GM12878 (cell line): Measurements from ENCODE around the gene BRF1. TPM values are rescaled to one million over a fixed set of nuclear protein-coding genes. Genes with fewer than 3 reads are reported as not detected.

Source experiments
- ATAC-seq: fragments of 200-7000 bp; cut with Tn5 transposase; 3 replicates; pipeline ENCODE4 v1.9.1; 2020; ENCODE audit warnings: mild to moderate bottlenecking, moderate library complexity
- BruUV-seq: library from RNA; stranded (reverse); fragments of 400-500 nt; replicated peaks from 2 replicates; lab custom pipeline; 2021; lab: Mats Ljungman, UMichigan
- CTCF ChIA-PET: fragments of 300-600 bp; sonication (Branson Sonifier 250); formaldehyde crosslinking; extraction: SDS; loops from one replicate; lab custom pipeline; 2021; ENCODE audit warnings: inconsistent platforms; lab: Yijun Ruan, JAX
- POLR2A ChIA-PET: fragments of 350-600 bp; formaldehyde crosslinking; extraction: SDS; loops from one replicate; lab custom pipeline; 2021; ENCODE audit warnings: inconsistent platforms; lab: Charles Lee
- RAD21 ChIA-PET: fragments of 300-600 bp; sonication (Branson Sonifier 250); formaldehyde crosslinking; loops from one replicate; lab custom pipeline; 2023; ENCODE audit warnings: antibody characterized with exemption; ENCODE audit not compliant: unreplicated experiment; lab: Charles Lee
- SMC1A ChIA-PET: fragments of 300-600 bp; sonication (Branson Sonifier 250); formaldehyde crosslinking; loops from one replicate; lab custom pipeline; 2023; ENCODE audit not compliant: unreplicated experiment, uncharacterized antibody; lab: Charles Lee
- DNase-seq: peaks from one replicate; pipeline ENCODE4 v3.0.0-alpha.2; 2011; ENCODE audit warnings: low read depth, low spot score
- FAIRE-seq: peaks from 3 replicates; lab custom pipeline; 2011; peaks lifted over from hg19 to GRCh38; lab: Jason Lieb, UNC
- H2AFZ ChIP-seq: 2 replicates; pipeline ENCODE4 v1.6.0; 2011; ENCODE audit warnings: low read depth, low read length, control low read depth; ENCODE audit not compliant: control insufficient read depth
- H3K27ac ChIP-seq: 2 replicates; pipeline ENCODE4 v1.5.1; 2011; ENCODE audit warnings: control low read depth; ENCODE audit not compliant: control insufficient read depth, insufficient read depth
- H3K27me3 ChIP-seq, 2 experiments: replicated peaks in 1 of 2; 2 replicates each; pipeline versions ENCODE4 v1.6.0 to v1.6.1; 2011; ENCODE audit warnings: low read length in 1 of 2; ENCODE audit not compliant: control insufficient read depth in 2 of 2, insufficient read depth in 2 of 2
- H3K36me3 ChIP-seq, 2 experiments: 2 replicates each; pipeline ENCODE4 v1.5.1; 2011; ENCODE audit warnings: low read length in 1 of 2; ENCODE audit not compliant: control insufficient read depth in 2 of 2, insufficient read depth in 2 of 2
- H3K4me1 ChIP-seq: 2 replicates; pipeline ENCODE4 v1.6.1; 2011; ENCODE audit warnings: mild to moderate bottlenecking, low read length, moderate library complexity, mixed read lengths; ENCODE audit not compliant: control insufficient read depth, insufficient read depth
- H3K4me2 ChIP-seq: 2 replicates; pipeline ENCODE4 v1.6.0; 2011; ENCODE audit warnings: control low read depth; ENCODE audit not compliant: control insufficient read depth, insufficient read depth
- H3K4me3 ChIP-seq: fragments of 200-600 bp; sonication (generic); 2 replicates; pipeline ENCODE4 v1.5.1; 2016
- H3K79me2 ChIP-seq: 2 replicates; pipeline ENCODE4 v1.6.0; 2011; ENCODE audit warnings: low read length; ENCODE audit not compliant: control insufficient read depth, insufficient read depth
- H3K9ac ChIP-seq: 2 replicates; pipeline ENCODE4 v1.8.0; 2011; ENCODE audit warnings: low read length, control low read depth, mixed read lengths; ENCODE audit not compliant: control insufficient read depth, insufficient read depth
- H3K9me3 ChIP-seq: replicated peaks from 3 replicates; pipeline ENCODE4 v1.5.1; 2011; ENCODE audit warnings: mild to moderate bottlenecking, low read length; ENCODE audit not compliant: control insufficient read depth, insufficient read depth
- H4K20me1 ChIP-seq: 2 replicates; pipeline ENCODE4 v1.6.0; 2011; ENCODE audit not compliant: control insufficient read depth, insufficient read depth
- E4F1 ChIP-seq: fragments of 450-650 bp; IDR thresholded peaks from 2 replicates; pipeline ENCODE4 v1.6.1; 2018; ENCODE audit warnings: borderline replicate concordance, mild to moderate bottlenecking; ENCODE audit not compliant: partially characterized antibody
- ELK1 ChIP-seq: IDR thresholded peaks from 2 replicates; pipeline ENCODE4 v1.6.1; 2012; ENCODE audit warnings: low read depth, low read length, improper control_type of control experiment
- FOXK2 ChIP-seq: fragments of 450-650 bp; IDR thresholded peaks from 2 replicates; pipeline ENCODE4 v1.6.1; 2017; ENCODE audit warnings: mild to moderate bottlenecking, moderate library complexity
- FOXM1 ChIP-seq: IDR thresholded peaks from 2 replicates; pipeline ENCODE4 v1.6.1; 2012; ENCODE audit warnings: low read depth, mild to moderate bottlenecking, inconsistent platforms, low read length, moderate library complexity
- GABPA ChIP-seq: IDR thresholded peaks from 2 replicates; pipeline ENCODE4 v1.6.1; 2014; ENCODE audit warnings: antibody characterized with exemption, low read depth, mild to moderate bottlenecking, inconsistent platforms
- JUND ChIP-seq: IDR thresholded peaks from 2 replicates; pipeline ENCODE4 v1.6.1; 2012; ENCODE audit warnings: low read depth, mild to moderate bottlenecking, low read length, improper control_type of control experiment, moderate library complexity
- KAT2A ChIP-seq: conservative IDR thresholded peaks from 2 replicates; pipeline ENCODE4 v1.6.1; 2011; ENCODE audit warnings: low read depth, low read length; ENCODE audit not compliant: control insufficient read depth
- MXI1 ChIP-seq: fragments of 150-350 bp; IDR thresholded peaks from 2 replicates; pipeline ENCODE4 v1.6.1; 2011; ENCODE audit warnings: low read depth, mild to moderate bottlenecking, inconsistent platforms, low read length, improper control_type of control experiment
- NFIC ChIP-seq: IDR thresholded peaks from 2 replicates; pipeline ENCODE4 v1.6.1; 2012; ENCODE audit warnings: low read depth, mild to moderate bottlenecking, inconsistent platforms, low read length, moderate library complexity
- NKRF ChIP-seq: fragments of 450-650 bp; conservative IDR thresholded peaks from 2 replicates; pipeline ENCODE4 v1.6.1; 2017; ENCODE audit warnings: mild to moderate bottlenecking, moderate library complexity
- POU2F2 ChIP-seq: IDR thresholded peaks from 3 replicates; pipeline ENCODE4 v1.6.1; 2011; ENCODE audit warnings: low read depth, mild to moderate bottlenecking, low read length, borderline replicate concordance
- RAD21 ChIP-seq: IDR thresholded peaks from 2 replicates; pipeline ENCODE4 v1.6.1; 2011; ENCODE audit warnings: mild to moderate bottlenecking, low read depth, low read length, moderate library complexity; ENCODE audit not compliant: insufficient read depth
- RELA ChIP-seq: fragments of 450-650 bp; IDR thresholded peaks from 2 replicates; pipeline ENCODE4 v1.8.0; 2014; ENCODE audit warnings: borderline replicate concordance; ENCODE audit not compliant: partially characterized antibody
- SMAD5 ChIP-seq: IDR thresholded peaks from 2 replicates; pipeline ENCODE4 v1.6.1; 2016; ENCODE audit warnings: antibody characterized with exemption, low read depth
- STAT1 ChIP-seq: fragments of 450-650 bp; conservative IDR thresholded peaks from 2 replicates; pipeline ENCODE4 v1.6.1; 2014; ENCODE audit warnings: antibody characterized with exemption, mild to moderate bottlenecking
- YY1 ChIP-seq: IDR thresholded peaks from 2 replicates; pipeline ENCODE4 v1.6.1; 2011; ENCODE audit warnings: low read depth, mild to moderate bottlenecking, low read length
- WGBS: methylation state at CpG from one replicate; pipeline ENCODE4 v1.1.6; 2016; ENCODE audit warnings: low lambda C conversion rate; ENCODE audit not compliant: insufficient replicate concordance, insufficient coverage; ENCODE audit errors: missing lambda C conversion rate; 5-methylcytosine and 5-hydroxymethylcytosine counted together
- in situ Hi-C: fragments of 300-500 bp; cut with MboI; formaldehyde crosslinking; loops from 9 replicates; pipeline ENCODE4 v1.14.3; 2018; ENCODE audit warnings: mixed read lengths
- intact Hi-C: fragments of 100-400 bp; cut with micrococcal nuclease; formaldehyde crosslinking; loops from one replicate; pipeline ENCODE4 v1.14.2; 2022; ENCODE audit not compliant: unreplicated experiment
- polyA plus RNA-seq, 11 experiments: library from polyadenylated mRNA; depleted of rRNA in 4 of 11; unstranded in 6 of 11; stranded (reverse) in 5 of 11; fragments of >200 nt; fragmentation: Nextera tagmentation in 4 of 11; fragmentation: Illumina TruSeq in 1 of 11; extraction: Ambion mirVana in 4 of 11; extraction: Trizol in 1 of 11; gene quantifications; 1 replicate in 1 of 11; 2 replicates in 10 of 11; pipeline versions ENCODE4 v1.2.1 to v1.2.3, GENCODE V29; 2011 to 2016; ENCODE audit warnings: inconsistent platforms in 2 of 11, missing spikeins in 2 of 11, low read depth in 1 of 11
- total RNA-seq, 4 experiments: library from RNA; depleted of rRNA in 3 of 4; stranded (reverse); fragments of >200 nt in 3 of 4; fragmentation: Illumina TruSeq in 1 of 4; extraction: Trizol in 1 of 4; gene quantifications; 2 replicates each; pipeline versions ENCODE4 v1.2.1 to v1.2.3, GENCODE V29; 2013 to 2021

Gene BRF1
- total and polyA plus RNA-seq, 10 of the 15 experiments (the other 5 are each of a cell fraction or from before 2014, with no cell fraction given), result 0.21 to 33.5 (median 10.7) TPM

GRCh38 chr14:105165134-105165704, 135.6 kb downstream of the BRF1 start:
- no peak overlapping the region for H3K27ac ChIP-seq
- intact Hi-C loops, result loop anchor here (10.0 kb wide), 1 partner anchor 70 kb away; no protein-coding TSS in a partner anchor
- no peaks in the 10 kb centered on the region for H3K79me2 ChIP-seq
- SMC1A ChIA-PET, result interaction anchor here (0.6 kb wide), 1 partner anchor 162 kb away, joined by 3 read pairs; no protein-coding TSS in a partner anchor
- H3K36me3 ChIP-seq, result no peaks in the 10 kb centered on the region
- no peaks in the 10 kb centered on the region for H3K9me3 ChIP-seq
- H2AFZ ChIP-seq, result no peak overlapping the region
- no peak for DNase-seq
- no peak overlapping the region for H3K4me3 ChIP-seq
- RAD21 ChIA-PET, result no interaction called here
- no TSS peak for BruUV-seq
- ATAC-seq, result peak; percentile 27; the same call in 2 of the 3 replicates
- no peak for FAIRE-seq
- H3K4me2 ChIP-seq, result no peak overlapping the region
- POLR2A ChIA-PET, result no interaction called here
- H3K27me3 ChIP-seq, result peaks cover 2 to 3% of the 10 kb centered on the region in 2 experiments; a peak in 2 of 4 replicates
- H3K4me1 ChIP-seq, result no peaks in the 10 kb centered on the region
- CTCF ChIA-PET, result no interaction called here
- in situ Hi-C loops, result no loop called here
- WGBS, result 8% methylated on average over 8 of the region's 10 CpGs
- 0 out of 2 replicates have a peak, but pooled peaks cover 2% of the 10 kb centered on the region for H4K20me1 ChIP-seq
- H3K9ac ChIP-seq, result no peak overlapping the region
- TF ChIP-seq NFIC (no peak), RELA (no peak), JUND (no peak), GABPA (no peak), MXI1 (no peak), FOXM1 (no peak), STAT1 (no peak), POU2F2 (no peak), KAT2A (no peak), YY1 (no peak), NKRF (no peak), ELK1 (no peak), SMAD5 (no peak), RAD21 (no peak), E4F1 (no peak), FOXK2 (no peak)
